Left ventricle myocardium superior (tissue), 1 donor: Measurements from ENCODE around the gene FASTKD1. TPM values are rescaled to one million over a fixed set of nuclear protein-coding genes. Genes with fewer than 3 reads are reported as not detected.

Source experiments
- ATAC-seq: fragments of 200-7000 bp; cut with Tn5 transposase; one replicate; pipeline ENCODE4 v1.9.1; 2020; ENCODE audit warnings: mild to moderate bottlenecking, moderate library complexity
- DNase-seq: peaks from one replicate; pipeline ENCODE4 v3.0.0-alpha.2; 2020
- intact Hi-C: fragments of 100-400 bp; cut with micrococcal nuclease; formaldehyde crosslinking; loops from one replicate; pipeline ENCODE4 v1.11.0; 2022
- total RNA-seq: library from RNA; stranded (reverse); fragmentation: NEBNext Ultra II Directional; extraction: Animal tissue kit (Norgen Biotek cat#: 25700); gene quantifications from one replicate; pipeline ENCODE4 v1.2.1, GENCODE V29; 2021
- donor health status: DM: no; HTN: yes; CAD: no; lungs with severe emphysema.

The FASTKD1 gene
- total RNA-seq, 1 donor from 2014 or later: 111 TPM

GRCh38 chr2:169513926-169514325, 59.7 kb downstream of the FASTKD1 start:
- intact Hi-C loops: no loop called here
- no peak for DNase-seq
- ATAC-seq: peak; percentile 61

- intact Hi-C loops: no loop called here
- DNase-seq: no peak
- peak; percentile 22 for ATAC-seq
These were observed 60.6 kb downstream of the FASTKD1 start for GRCh38 chr2:169513094-169513493.

GRCh38 chr2:169512525-169512924, 61.1 kb downstream of the FASTKD1 start:
- ATAC-seq (peak; percentile 16), DNase-seq (no peak)
- intact Hi-C loops: no loop called here

- intact Hi-C loops: no loop called here
- no peak for DNase-seq
- ATAC-seq: peak; percentile 33
These were observed 61.8 kb downstream of the FASTKD1 start for GRCh38 chr2:169511818-169512217.

GRCh38 chr2:169510496-169510895, 63.2 kb downstream of the FASTKD1 start:
- DNase-seq: no peak
- intact Hi-C loops: no loop called here
- peak; percentile 25 for ATAC-seq

- ATAC-seq: peak; percentile 14
- no peak for DNase-seq
- intact Hi-C loops: no loop called here
These were observed 63.7 kb downstream of the FASTKD1 start for GRCh38 chr2:169509955-169510354.

- ATAC-seq (peak; percentile 77), DNase-seq (no peak)
These were observed 64.3 kb downstream of the FASTKD1 start, which contains the start of gene KLHL41 for GRCh38 chr2:169509298-169509885. KLHL41 (plus strand) TSS chr2:169509702; CDS start chr2:169509779, 77 bp downstream.

GRCh38 chr2:169507698-169508097, 66.0 kb downstream of the FASTKD1 start:
- no peak for ATAC-seq
- DNase-seq: no peak
- intact Hi-C loops: no loop called here

More at GRCh38 chr2:169509298-169509885, 64.3 kb downstream of the FASTKD1 start, which contains the start of gene KLHL41:
- intact Hi-C loops: no loop called here

GRCh38 chr2:169504651-169505050, 69.0 kb downstream of the FASTKD1 start:
- DNase-seq (no peak), ATAC-seq (no peak)
- intact Hi-C loops: no loop called here

GRCh38 chr2:169495310-169495928, 78.2 kb downstream of the FASTKD1 start:
- no peak for ATAC-seq
- intact Hi-C loops: no loop called here
- no peak for DNase-seq

- no peak for ATAC-seq
- intact Hi-C loops: no loop called here
- DNase-seq: no peak
These were observed 80.3 kb downstream of the FASTKD1 start for GRCh38 chr2:169493360-169493759.

- no peak for DNase-seq
- intact Hi-C loops: no loop called here
- ATAC-seq: no peak
These were observed 82.3 kb downstream of the FASTKD1 start for GRCh38 chr2:169491378-169491777.

- DNase-seq: no peak
- intact Hi-C loops: no loop called here
These were observed 82.8 kb downstream of the FASTKD1 start for GRCh38 chr2:169490834-169491233.

GRCh38 chr2:169486487-169486886, 87.2 kb downstream of the FASTKD1 start:
- DNase-seq (no peak), ATAC-seq (no peak)
- intact Hi-C loops: no loop called here

More at GRCh38 chr2:169490834-169491233, 82.8 kb downstream of the FASTKD1 start:
- no peak for ATAC-seq

GRCh38 chr2:169485650-169486138, 88.0 kb downstream of the FASTKD1 start:
- no peak for ATAC-seq

GRCh38 chr2:169480079-169480465, 93.6 kb downstream of the FASTKD1 start:
- DNase-seq (no peak), ATAC-seq (no peak)
- intact Hi-C loops: no loop called here

More at GRCh38 chr2:169485650-169486138, 88.0 kb downstream of the FASTKD1 start:
- DNase-seq: no peak
- intact Hi-C loops: no loop called here

Other genes starting within 250 kb of the FASTKD1 start
- 2.0 TPM for gene LRP2, start 211.3 kb downstream of the FASTKD1 start, total RNA-seq
- gene BBS5, start 94.4 kb downstream of the FASTKD1 start, total RNA-seq: 7.5 TPM
- 168 TPM for gene KLHL41, start 64.2 kb downstream of the FASTKD1 start, total RNA-seq
- 35.2 TPM for gene PPIG, start 10.5 kb upstream of the FASTKD1 start, total RNA-seq
- not detected for gene CFAP210, start 120.5 kb upstream of the FASTKD1 start, total RNA-seq
- gene PHOSPHO2, start 120.6 kb upstream of the FASTKD1 start, total RNA-seq: 3.4 TPM
- gene KLHL23, start 160.0 kb upstream of the FASTKD1 start, total RNA-seq: 23.0 TPM
- gene SSB, start 225.0 kb upstream of the FASTKD1 start, total RNA-seq: 54.8 TPM